GM20000 (cell line): Measurements from ENCODE around the gene MYO16.
"Not testable (repeated sequence)": the region's sequence is repeated elsewhere in the genome, so short reads cannot be mapped to it uniquely, and the experiment has no call there.

Experiments
- DNase-seq: peaks from one replicate; pipeline ENCODE4 v3.0.0; 2012; ENCODE audit warnings: low spot score
- TF ChIP-seq, protein P1 (sequence below): IDR thresholded peaks from 2 replicates; pipeline ENCODE4 v1.5.1; 2012; ENCODE audit warnings: mild to moderate bottlenecking, control low read depth; ENCODE audit errors: extremely low read depth, missing control alignments

MYO16 gene

DNA sequence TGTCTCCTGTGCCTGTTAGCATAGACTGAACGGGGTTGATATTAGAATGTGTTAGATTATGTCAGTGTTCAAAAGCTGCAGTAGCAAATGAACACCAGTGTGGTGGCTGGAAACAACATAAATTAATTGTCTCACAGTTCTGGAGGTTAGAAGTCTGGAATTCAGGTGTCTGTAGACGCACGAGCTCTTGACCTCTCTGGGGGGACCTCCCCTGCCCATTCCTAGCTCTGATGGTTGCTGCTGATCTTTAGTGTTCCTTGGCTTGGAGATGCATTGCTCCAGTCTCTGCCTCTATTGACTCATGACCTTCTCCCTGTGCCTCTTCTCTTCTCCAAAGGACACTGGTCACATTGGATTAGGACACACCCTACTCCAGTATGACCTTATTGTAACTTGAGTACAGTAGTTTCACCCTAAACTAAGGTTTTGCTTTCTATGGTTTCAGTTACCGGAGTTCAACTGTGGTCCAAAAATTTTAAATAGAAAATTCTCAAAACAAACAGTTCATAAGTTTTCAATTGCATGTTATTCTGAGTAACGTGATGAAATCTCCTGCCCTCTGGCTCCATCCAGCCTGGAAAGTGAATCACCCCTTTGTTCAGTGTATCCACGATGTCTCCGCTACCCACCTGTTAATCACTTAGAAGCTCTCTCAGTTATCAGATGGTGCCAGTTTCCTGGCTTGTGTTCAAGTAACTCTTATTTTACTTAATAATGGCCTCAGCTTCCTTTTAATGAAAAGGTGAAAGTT, 273.2 kb downstream of the MYO16 start:
- DNase-seq: no peak
- TF ChIP-seq, protein P1, sequence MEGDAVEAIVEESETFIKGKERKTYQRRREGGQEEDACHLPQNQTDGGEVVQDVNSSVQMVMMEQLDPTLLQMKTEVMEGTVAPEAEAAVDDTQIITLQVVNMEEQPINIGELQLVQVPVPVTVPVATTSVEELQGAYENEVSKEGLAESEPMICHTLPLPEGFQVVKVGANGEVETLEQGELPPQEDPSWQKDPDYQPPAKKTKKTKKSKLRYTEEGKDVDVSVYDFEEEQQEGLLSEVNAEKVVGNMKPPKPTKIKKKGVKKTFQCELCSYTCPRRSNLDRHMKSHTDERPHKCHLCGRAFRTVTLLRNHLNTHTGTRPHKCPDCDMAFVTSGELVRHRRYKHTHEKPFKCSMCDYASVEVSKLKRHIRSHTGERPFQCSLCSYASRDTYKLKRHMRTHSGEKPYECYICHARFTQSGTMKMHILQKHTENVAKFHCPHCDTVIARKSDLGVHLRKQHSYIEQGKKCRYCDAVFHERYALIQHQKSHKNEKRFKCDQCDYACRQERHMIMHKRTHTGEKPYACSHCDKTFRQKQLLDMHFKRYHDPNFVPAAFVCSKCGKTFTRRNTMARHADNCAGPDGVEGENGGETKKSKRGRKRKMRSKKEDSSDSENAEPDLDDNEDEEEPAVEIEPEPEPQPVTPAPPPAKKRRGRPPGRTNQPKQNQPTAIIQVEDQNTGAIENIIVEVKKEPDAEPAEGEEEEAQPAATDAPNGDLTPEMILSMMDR: no peak

DNA sequence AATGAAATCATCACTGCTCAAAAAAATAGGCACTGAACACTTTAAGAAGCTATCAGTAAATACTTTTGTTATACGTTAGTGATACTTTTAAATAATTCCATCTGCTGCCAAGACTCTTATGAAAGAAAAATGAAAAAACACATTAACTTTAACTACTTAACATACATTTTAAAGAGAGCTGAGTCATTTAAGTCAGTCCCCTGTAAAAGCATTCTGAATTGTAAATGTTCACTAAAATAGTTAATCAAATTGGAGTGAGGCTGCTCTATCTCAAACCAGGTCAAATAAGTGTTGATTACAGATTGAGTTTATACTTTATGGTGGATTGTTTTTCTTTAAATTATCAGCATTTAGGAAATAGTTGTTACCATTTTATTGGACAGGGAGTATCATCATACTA, 274.2 kb downstream of the MYO16 start:
- TF ChIP-seq, protein P1: no peak
- DNase-seq: no peak

DNA sequence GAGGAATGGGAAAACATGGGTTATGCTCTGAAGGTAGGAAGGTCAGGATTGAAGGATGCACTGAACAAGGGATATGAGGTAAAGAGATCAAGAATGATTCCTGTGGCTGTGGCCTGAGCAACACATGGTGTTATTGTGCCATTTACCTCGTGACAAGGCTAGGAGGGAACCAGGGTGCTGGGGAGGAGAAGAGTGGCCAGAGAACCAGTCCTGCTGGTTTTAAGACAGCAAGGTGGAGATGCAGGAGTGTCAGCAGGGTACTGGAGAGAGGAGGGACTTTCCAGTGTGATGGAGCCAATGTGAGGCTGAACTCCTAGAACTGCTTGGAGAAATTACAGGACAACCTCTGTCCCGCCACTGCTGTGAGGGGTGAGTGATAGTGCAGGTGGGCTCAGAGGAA, 282.4 kb downstream of the MYO16 start:
- TF ChIP-seq, protein P1: no peak
- no peak for DNase-seq

DNA sequence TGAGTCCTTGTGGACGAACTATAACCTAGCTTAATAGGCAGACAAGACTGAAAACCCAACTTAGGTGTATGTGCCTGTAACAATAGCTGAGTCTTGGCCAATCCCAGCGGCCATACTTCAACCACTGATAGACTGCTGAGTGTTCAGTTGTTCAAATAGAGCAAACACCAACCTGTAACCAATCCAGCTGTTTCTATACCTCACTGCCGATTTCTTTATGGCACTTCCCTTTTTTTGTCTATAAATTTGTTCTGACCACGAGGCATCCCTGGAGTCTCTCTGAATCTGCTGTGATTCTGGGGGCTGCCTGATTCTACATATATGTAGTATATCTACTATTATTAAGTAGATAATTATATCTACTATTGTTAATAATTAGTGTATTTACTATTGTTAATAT, 284.3 kb downstream of the MYO16 start:
- not testable (repeated sequence) for DNase-seq

DNA sequence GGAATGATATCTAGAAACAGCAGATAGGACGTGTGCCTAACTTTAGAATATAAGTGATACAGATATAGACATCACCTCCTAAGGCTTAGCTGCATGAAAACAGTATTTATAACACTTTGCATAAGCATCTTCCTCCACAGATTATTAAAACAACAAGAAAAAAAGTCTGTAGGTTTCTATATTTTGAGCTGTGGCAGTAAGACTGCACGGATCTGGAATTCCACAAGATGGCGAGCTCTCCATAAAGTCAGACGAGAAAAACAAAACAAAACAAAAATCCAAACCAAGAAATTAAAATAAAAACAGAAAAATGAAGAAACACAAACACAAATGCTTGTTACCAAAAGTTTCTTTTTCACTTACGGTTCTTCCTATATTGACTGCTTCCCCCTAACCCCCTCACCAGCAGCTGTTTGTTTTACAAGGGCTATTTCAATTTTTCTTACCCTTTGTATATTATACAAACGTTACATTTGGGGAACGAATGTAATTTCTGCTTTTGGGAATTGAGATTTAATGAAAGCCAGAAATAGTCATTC, 285.8 kb downstream of the MYO16 start:
- peak; percentile 32 for DNase-seq
- TF ChIP-seq, protein P1: no peak

DNA sequence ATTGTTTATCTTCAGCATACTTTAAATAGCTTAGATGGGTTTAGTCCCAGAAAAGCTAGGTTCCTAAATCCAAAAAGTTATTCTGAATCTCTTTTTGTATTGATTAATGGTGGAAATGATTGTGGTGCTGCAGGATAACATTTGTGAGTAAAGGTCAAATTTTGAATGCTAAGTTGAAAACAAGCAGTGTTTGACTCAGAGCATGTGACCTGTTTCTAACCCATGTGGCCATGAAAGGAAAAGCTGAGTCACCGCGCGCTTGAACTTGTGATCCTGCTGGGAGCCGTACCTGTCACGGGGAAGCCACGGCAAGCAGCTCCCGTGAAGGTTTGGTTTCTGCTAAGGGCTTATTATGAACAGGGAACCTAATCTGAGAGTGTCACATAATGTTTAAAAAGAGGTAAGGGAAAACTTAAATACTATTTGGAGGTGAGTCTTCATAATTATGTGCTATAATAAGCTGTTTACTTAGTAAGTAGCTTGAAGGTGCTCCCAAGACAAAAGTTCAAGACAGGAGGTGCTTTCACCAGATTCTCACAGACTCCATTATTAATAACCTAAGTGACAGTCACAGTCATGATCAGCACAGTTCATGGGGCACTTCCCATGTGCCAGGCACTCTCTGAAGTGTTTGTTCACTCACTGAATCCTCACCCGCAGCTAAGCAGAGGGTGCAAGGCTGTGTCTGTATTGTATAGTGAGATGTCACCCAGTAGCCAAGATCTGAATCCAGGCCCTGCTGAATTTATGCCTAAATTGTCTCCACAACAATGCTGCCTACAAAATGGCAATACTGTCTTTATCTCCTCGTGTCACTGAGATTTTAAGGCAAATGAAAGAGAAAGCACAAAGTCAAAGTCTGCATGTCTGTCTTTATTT, 286.5 kb downstream of the MYO16 start:
- peak; percentile 69 for DNase-seq
- TF ChIP-seq, protein P1: no peak

DNA sequence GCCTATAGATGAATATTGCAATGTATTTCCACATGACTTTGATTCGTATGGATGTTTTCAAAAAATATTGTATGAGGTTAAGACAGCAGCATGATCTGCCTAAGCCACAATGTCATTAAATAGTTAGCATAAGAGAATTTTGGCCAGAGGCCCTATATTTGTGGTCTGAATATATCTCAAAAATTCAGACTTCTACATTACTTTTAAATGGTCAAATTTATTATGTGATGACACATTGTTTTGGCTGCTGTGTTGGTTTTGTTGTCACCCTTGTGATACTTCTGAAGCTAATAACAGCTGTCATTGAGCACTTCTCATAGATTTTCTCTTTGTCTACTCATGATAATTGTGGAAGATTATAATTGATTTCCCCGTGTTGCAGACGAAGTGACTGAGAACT, 288.2 kb downstream of the MYO16 start:
- TF ChIP-seq, protein P1: no peak
- DNase-seq: no peak
